GM21423 (cell line): Measurements from ENCODE around the gene TNF.
"Not testable (repeated sequence)": the region's sequence is repeated elsewhere in the genome, so short reads cannot be mapped to it uniquely, and the experiment has no call there.

Experiments
- ATAC-seq: cut with Tn5 transposase; IDR thresholded peaks from one replicate; pipeline ENCODE4 v1.9.1; 2021; ENCODE audit warnings: mild to moderate bottlenecking, moderate library complexity; ENCODE audit not compliant: unreplicated experiment

Gene TNF

GRCh38 chr6:31586599-31587281 is 11.4 kb downstream of the TNF start:
- no peak for ATAC-seq

GRCh38 chr6:31587791-31588777 is 12.7 kb downstream of the TNF start:
- ATAC-seq: no peak

GRCh38 chr6:31588871-31589650 is 13.7 kb downstream of the TNF start:
- no peak for ATAC-seq

- not testable (repeated sequence) for ATAC-seq
These were observed 15.3 kb downstream of the TNF start for GRCh38 chr6:31590691-31591090.

GRCh38 chr6:31592396-31592771 is 17.0 kb downstream of the TNF start:
- no peak for ATAC-seq

GRCh38 chr6:31597006-31597405 is 21.6 kb downstream of the TNF start:
- ATAC-seq: no peak

GRCh38 chr6:31607317-31607716 is 32.0 kb downstream of the TNF start:
- ATAC-seq: no peak

- ATAC-seq: no peak
These were observed 34.4 kb downstream of the TNF start for GRCh38 chr6:31609519-31610406.

- no peak for ATAC-seq
These were observed 35.6 kb downstream of the TNF start for GRCh38 chr6:31610968-31611367.

GRCh38 chr6:31614075-31614619 is 38.8 kb downstream of the TNF start:
- no peak for ATAC-seq

GRCh38 chr6:31614684-31615578 is 39.6 kb downstream of the TNF start, which contains the start of gene AIF1:
Gene AIF1, plus strand, starts transcription at chr6:31615234. Its CDS starts 96 bp downstream, at chr6:31615330.
- no peak for ATAC-seq

- ATAC-seq: no peak
These were observed 40.4 kb downstream of the TNF start for GRCh38 chr6:31615748-31616147.

- ATAC-seq: no peak
These were observed 41.6 kb downstream of the TNF start for GRCh38 chr6:31617010-31617409.

- ATAC-seq: peak; percentile 78
These were observed 44.6 kb downstream of the TNF start for GRCh38 chr6:31619805-31620585.

- peak; percentile 17 for ATAC-seq
These were observed 45.4 kb downstream of the TNF start, which contains the start of gene PRRC2A for GRCh38 chr6:31620586-31621319. Gene PRRC2A, plus strand, starts transcription at chr6:31620715. Its CDS starts 2,075 bp downstream, at chr6:31622790.

GRCh38 chr6:31621320-31621939 is 46.1 kb downstream of the TNF start:
- no peak for ATAC-seq

- ATAC-seq: no peak
These were observed 46.6 kb downstream of the TNF start for GRCh38 chr6:31621991-31622390.
